ENCODE measurements around the gene CHTOP. TPM values are rescaled to one million over a fixed set of nuclear protein-coding genes. Genes with fewer than 3 reads are reported as not detected.
A peak's percentile ranks its signal among the peaks of the same experiment; 100 is the strongest.

The CHTOP gene
- total and polyA plus RNA-seq, 2 of the 13 experiments (the other 11 are each of a cell fraction or from before 2014, with no cell fraction given) = 38.0 to 51.9 TPM

DNA sequence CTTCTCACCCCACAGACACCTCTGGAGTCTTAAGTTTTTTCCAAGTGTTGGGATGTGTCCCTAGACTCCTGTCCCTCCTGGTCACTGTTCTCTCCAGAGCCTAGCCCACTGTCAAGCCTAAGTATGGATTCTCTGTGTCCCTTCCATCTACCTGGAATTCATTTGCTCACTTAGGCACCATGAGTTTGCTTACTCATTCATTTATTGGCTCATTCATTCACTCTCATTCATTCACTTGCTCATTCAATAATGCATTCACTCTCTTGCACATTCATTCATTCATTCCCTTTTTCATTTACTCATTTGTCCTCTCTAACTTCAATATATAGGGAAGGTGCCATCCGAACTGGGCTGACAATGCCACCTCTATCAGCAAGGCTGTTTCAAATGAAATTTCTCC, 22.5 kb upstream of the CHTOP start:
- POLR2A ChIA-PET = interaction anchor here (0.6 to 12.2 kb wide), 6 partner anchors 14 to 66 kb away, joined by 3 to 390 read pairs (median 3); partner anchors contain the start of genes CHTOP, S100A1 and S100A13
- WGBS (ENCODE audit: low lambda C conversion rate) = 89% methylated on average over 1 of the region's 1 CpG
- intact Hi-C loops (cut with micrococcal nuclease; ENCODE audit: unreplicated experiment) = no loop called here
- DNase-seq (ENCODE audit: low spot score) = no peak
- Histone ChIP-seq H3K4me1 (ENCODE audit: insufficient read depth, low read length) (peaks cover 85% of the 10 kb centered on the region), H3K27me3 (ENCODE audit: control insufficient read depth in 1 of 2, insufficient read depth in 2 of 2, low read length in 2 of 2) (no peaks in the 10 kb centered on the region; a peak in 1 of 5 replicates), H3K36me3 (replicated peaks in 1 of 2; ENCODE audit: control insufficient read depth in 1 of 2, insufficient read depth in 2 of 2, low read length in 2 of 2) (no peaks in the 10 kb centered on the region; a peak in 1 of 5 replicates), H3K27ac (ENCODE audit: extremely low read length, insufficient read depth, low read length) (no peak overlapping the region), H2AFZ (ENCODE audit: low read length) (no peak overlapping the region), H3K4me2 (ENCODE audit: low read depth, low read length) (peak overlapping the region; percentile 84), H3K9ac (ENCODE audit: insufficient read depth, low read depth, low read length) (peak overlapping the region; percentile 80), H3K79me2 (ENCODE audit: insufficient read depth, low read length) (peaks cover 13% of the 10 kb centered on the region), H3K9me3 (ENCODE audit: low read length) (no peaks in the 10 kb centered on the region), H3K4me3 (replicated peaks in 1 of 3; ENCODE audit: insufficient read depth in 1 of 3, low read depth in 2 of 3, low read length in 3 of 3) (peak overlapping the region in 1 of 3 experiments; percentile 76; a peak in 2 of 6 replicates), H4K20me1 (ENCODE audit: insufficient read depth, low read length) (no peaks in the 10 kb centered on the region)
- CTCF ChIA-PET (ENCODE audit: low intra/inter-chr PET ratio, low total read pairs) = no interaction called here
- in situ Hi-C loops (cut with HindIII; ENCODE audit: extremely low pct_ligation_motif_present, low pct_unique_long_range_greater_than_20kb) = no loop called here
- TF ChIP-seq ZNF24 (IDR thresholded peaks at IDR 0.05) (peak; percentile 52; the same call in 1 of the 2 replicates), MED8 (CRISPR knock-in tag; IDR thresholded peaks at IDR 0.05; ENCODE audit: insufficient replicate concordance) (no peak), ZNF629 (CRISPR knock-in tag; conservative IDR thresholded peaks at IDR 0.05) (no peak), GATA4 (IDR thresholded peaks at IDR 0.05; ENCODE audit: borderline replicate concordance, low read depth) (no peak), PHF8 (CRISPR knock-in tag; IDR thresholded peaks at IDR 0.05) (no peak), ZNF251 (CRISPR knock-in tag; IDR thresholded peaks at IDR 0.05) (no peak), RBAK (CRISPR knock-in tag; IDR thresholded peaks at IDR 0.05) (no peak)
- TF ChIP-seq, protein P1, sequence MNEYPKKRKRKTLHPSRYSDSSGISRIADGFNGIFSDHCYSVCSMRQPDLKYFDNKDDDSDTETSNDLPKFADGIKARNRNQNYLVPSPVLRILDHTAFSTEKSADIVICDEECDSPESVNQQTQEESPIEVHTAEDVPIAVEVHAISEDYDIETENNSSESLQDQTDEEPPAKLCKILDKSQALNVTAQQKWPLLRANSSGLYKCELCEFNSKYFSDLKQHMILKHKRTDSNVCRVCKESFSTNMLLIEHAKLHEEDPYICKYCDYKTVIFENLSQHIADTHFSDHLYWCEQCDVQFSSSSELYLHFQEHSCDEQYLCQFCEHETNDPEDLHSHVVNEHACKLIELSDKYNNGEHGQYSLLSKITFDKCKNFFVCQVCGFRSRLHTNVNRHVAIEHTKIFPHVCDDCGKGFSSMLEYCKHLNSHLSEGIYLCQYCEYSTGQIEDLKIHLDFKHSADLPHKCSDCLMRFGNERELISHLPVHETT (CRISPR knock-in tag; conservative IDR thresholded peaks at IDR 0.05) = no peak
- TF ChIP-seq, protein P2, sequence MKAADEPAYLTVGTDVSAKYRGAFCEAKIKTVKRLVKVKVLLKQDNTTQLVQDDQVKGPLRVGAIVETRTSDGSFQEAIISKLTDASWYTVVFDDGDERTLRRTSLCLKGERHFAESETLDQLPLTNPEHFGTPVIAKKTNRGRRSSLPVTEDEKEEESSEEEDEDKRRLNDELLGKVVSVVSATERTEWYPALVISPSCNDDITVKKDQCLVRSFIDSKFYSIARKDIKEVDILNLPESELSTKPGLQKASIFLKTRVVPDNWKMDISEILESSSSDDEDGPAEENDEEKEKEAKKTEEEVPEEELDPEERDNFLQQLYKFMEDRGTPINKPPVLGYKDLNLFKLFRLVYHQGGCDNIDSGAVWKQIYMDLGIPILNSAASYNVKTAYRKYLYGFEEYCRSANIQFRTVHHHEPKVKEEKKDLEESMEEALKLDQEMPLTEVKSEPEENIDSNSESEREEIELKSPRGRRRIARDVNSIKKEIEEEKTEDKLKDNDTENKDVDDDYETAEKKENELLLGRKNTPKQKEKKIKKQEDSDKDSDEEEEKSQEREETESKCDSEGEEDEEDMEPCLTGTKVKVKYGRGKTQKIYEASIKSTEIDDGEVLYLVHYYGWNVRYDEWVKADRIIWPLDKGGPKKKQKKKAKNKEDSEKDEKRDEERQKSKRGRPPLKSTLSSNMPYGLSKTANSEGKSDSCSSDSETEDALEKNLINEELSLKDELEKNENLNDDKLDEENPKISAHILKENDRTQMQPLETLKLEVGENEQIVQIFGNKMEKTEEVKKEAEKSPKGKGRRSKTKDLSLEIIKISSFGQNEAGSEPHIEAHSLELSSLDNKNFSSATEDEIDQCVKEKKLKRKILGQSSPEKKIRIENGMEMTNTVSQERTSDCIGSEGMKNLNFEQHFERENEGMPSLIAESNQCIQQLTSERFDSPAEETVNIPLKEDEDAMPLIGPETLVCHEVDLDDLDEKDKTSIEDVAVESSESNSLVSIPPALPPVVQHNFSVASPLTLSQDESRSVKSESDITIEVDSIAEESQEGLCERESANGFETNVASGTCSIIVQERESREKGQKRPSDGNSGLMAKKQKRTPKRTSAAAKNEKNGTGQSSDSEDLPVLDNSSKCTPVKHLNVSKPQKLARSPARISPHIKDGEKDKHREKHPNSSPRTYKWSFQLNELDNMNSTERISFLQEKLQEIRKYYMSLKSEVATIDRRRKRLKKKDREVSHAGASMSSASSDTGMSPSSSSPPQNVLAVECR (CRISPR knock-in tag; IDR thresholded peaks at IDR 0.05; ENCODE audit: borderline replicate concordance) = no peak
- FAIRE-seq = no peak
- BruUV-seq (replicated peaks) = no TSS peak
- no peak for ATAC-seq

Measured in HepG2 (cell line).